Karpas-422 (cell line): ENCODE data around the gene AQP3. TPM values are rescaled to one million over a fixed set of nuclear protein-coding genes. Genes with fewer than 3 reads are reported as not detected.

Experiments
- DNase-seq: peaks from one replicate; pipeline ENCODE4 v3.0.0-alpha.2; 2015
- H2AFZ ChIP-seq: fragments of 200-600 bp; sonication (generic); 2 replicates; pipeline ENCODE4 v1.6.1; 2014; ENCODE audit warnings: antibody characterized with exemption, low read length, mixed read lengths
- H3K27ac ChIP-seq: fragments of 200-600 bp; sonication (generic); 2 replicates; pipeline ENCODE4 v1.5.1; 2014; ENCODE audit warnings: mild to moderate bottlenecking, low read length, moderate library complexity
- H3K27me3 ChIP-seq: fragments of 200-600 bp; sonication (generic); 2 replicates; pipeline ENCODE4 v1.6.1; 2014; ENCODE audit warnings: low read length, mixed read lengths
- H3K36me3 ChIP-seq: fragments of 200-600 bp; sonication (generic); 2 replicates; pipeline ENCODE4 v1.6.1; 2014; ENCODE audit warnings: low read length, mixed read lengths; ENCODE audit not compliant: insufficient read depth
- H3K4me1 ChIP-seq: fragments of 200-600 bp; sonication (generic); 2 replicates; pipeline ENCODE4 v1.6.1; 2014; ENCODE audit warnings: mild to moderate bottlenecking, low read length, mixed read lengths
- H3K4me2 ChIP-seq: fragments of 200-600 bp; sonication (generic); 2 replicates; pipeline ENCODE4 v1.6.1; 2014; ENCODE audit warnings: low read length, low read depth, mild to moderate bottlenecking; ENCODE audit not compliant: poor library complexity, severe bottlenecking
- H3K4me3 ChIP-seq: fragments of 200-600 bp; sonication (generic); 2 replicates; pipeline ENCODE4 v1.5.1; 2014; ENCODE audit warnings: mild to moderate bottlenecking, antibody characterized with exemption, low read length, mixed read lengths
- H3K79me2 ChIP-seq: fragments of 200-600 bp; sonication (generic); 2 replicates; pipeline ENCODE4 v1.6.1; 2014; ENCODE audit warnings: mild to moderate bottlenecking, low read length, mixed read lengths
- H3K9ac ChIP-seq: fragments of 200-600 bp; sonication (generic); 2 replicates; pipeline ENCODE4 v1.6.0; 2014; ENCODE audit warnings: low read length
- H3K9me2 ChIP-seq: fragments of 200-600 bp; sonication (generic), shearing (Covaris generic); replicated peaks from 2 replicates; pipeline ENCODE4 v1.6.0; 2014; ENCODE audit warnings: mild to moderate bottlenecking, low read length, moderate library complexity; ENCODE audit not compliant: insufficient read depth
- H3K9me3 ChIP-seq: fragments of 300-700, 200-600 bp; sonication (generic); 2 replicates; pipeline ENCODE4 v1.6.1; 2014; ENCODE audit warnings: low read length, mixed read lengths
- H4K20me1 ChIP-seq: fragments of 200-600 bp; sonication (generic); 2 replicates; pipeline ENCODE4 v1.6.1; 2014; ENCODE audit warnings: mild to moderate bottlenecking, antibody characterized with exemption, low read length, low read depth; ENCODE audit not compliant: insufficient read depth
- total RNA-seq: library from RNA; depleted of rRNA; stranded (reverse); fragments of >200 nt; shearing (Covaris generic); gene quantifications from 2 replicates; pipeline ENCODE4 v1.2.3, GENCODE V29; 2014; ENCODE audit warnings: low replicate concordance

Gene AQP3
- total RNA-seq, 1 experiment from 2014 or later: not detected

DNA sequence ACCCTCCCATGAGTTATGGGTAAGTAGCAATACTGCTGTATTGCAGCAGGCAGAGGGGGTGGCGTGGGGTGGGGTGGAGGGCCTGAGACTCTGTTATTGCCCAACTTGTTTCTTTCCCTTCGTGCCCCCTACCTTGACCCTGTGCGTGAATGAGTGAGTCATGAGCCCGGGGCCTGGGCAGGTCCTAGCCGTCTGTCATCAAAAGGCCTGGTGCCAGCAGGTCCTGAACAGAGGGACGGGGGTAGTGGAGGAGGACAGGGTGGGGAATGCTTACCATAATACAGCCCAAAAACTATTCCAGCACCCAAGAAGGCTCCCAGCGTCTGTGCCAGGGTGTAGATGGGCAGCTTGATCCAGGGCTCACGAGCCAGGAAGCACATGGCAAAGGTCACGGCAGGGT lies 4.3 kb downstream of the AQP3 start:
- H3K9me3 ChIP-seq: no peaks in the 10 kb centered on the region
- H2AFZ ChIP-seq: no peak overlapping the region
- no peak overlapping the region for H3K9ac ChIP-seq
- no peaks in the 10 kb centered on the region for H3K36me3 ChIP-seq
- H3K4me1 ChIP-seq: peaks cover 2% of the 10 kb centered on the region
- no peak overlapping the region for H3K4me2 ChIP-seq
- no peaks in the 10 kb centered on the region for H3K9me2 ChIP-seq
- H3K27ac ChIP-seq: no peak overlapping the region
- H4K20me1 ChIP-seq: no peaks in the 10 kb centered on the region
- H3K4me3 ChIP-seq: no peak overlapping the region
- no peak for DNase-seq
- no peaks in the 10 kb centered on the region for H3K79me2 ChIP-seq
- no peaks in the 10 kb centered on the region for H3K27me3 ChIP-seq

DNA sequence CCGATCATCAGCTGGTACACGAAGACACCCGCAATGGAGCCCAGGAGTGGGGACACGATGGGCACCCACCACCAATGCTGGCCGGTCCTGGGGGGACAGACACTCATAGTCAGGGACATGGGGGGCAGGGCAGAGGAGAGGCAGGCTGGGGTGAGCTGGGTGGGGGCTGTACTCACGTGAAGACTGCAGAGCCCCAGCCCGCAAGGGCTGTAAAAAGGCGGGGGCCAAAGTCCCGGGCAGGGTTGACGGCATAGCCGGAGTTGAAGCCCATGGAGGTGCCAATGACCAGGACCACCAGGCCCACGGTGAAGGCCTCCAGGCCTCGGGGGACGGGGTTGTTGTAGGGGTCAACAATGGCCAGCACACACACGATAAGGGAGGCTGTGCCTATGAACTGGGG lies 5.3 kb downstream of the AQP3 start:
- Histone ChIP-seq H3K36me3 (no peaks in the 10 kb centered on the region), H3K4me1 (peaks cover 5% of the 10 kb centered on the region), H3K27ac (no peak overlapping the region), H3K9me2 (no peaks in the 10 kb centered on the region), H3K27me3 (no peaks in the 10 kb centered on the region), H3K9me3 (no peaks in the 10 kb centered on the region), H3K4me3 (no peak overlapping the region), H3K9ac (no peak overlapping the region), H4K20me1 (no peaks in the 10 kb centered on the region), H3K4me2 (no peak overlapping the region), H3K79me2 (no peaks in the 10 kb centered on the region), H2AFZ (no peak overlapping the region)
- no peak for DNase-seq

DNA sequence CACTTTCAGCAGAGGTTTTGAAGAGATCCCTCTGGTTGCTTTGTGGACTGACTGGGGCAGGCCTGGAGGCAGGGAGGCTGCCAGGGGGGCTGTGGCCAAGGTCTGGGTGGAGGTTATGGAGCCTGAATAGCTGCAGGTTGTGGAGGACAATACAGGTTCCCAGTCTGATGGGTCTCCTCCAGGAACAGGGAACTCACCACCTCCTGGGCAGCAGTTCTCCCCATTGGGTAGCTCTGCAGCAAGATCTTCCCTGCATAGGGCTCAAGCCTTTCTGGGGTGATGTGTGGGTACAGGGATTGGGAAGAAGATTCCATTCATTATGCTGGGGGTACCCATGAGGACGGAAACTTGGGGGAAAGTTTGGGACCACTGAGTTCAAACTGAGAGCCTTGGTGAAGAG lies 6.8 kb downstream of the AQP3 start:
- Histone ChIP-seq H3K4me2 (no peak overlapping the region), H3K27ac (no peak overlapping the region), H3K4me1 (peaks cover 5% of the 10 kb centered on the region)

GRCh38 chr9:33440204-33440603 lies 7.2 kb downstream of the AQP3 start:
- H4K20me1 ChIP-seq: no peaks in the 10 kb centered on the region
- H3K4me1 ChIP-seq: peaks cover 5% of the 10 kb centered on the region
- no peaks in the 10 kb centered on the region for H3K79me2 ChIP-seq
- H3K9ac ChIP-seq: no peak overlapping the region
- no peaks in the 10 kb centered on the region for H3K9me2 ChIP-seq
- no peaks in the 10 kb centered on the region for H3K36me3 ChIP-seq
- H3K9me3 ChIP-seq: no peaks in the 10 kb centered on the region
- H3K4me2 ChIP-seq: no peak overlapping the region
- H3K27ac ChIP-seq: no peak overlapping the region
- H2AFZ ChIP-seq: no peak overlapping the region
- no peak overlapping the region for H3K4me3 ChIP-seq
- DNase-seq: no peak
- H3K27me3 ChIP-seq: no peaks in the 10 kb centered on the region

More for the DNA sequence above, 6.8 kb downstream of the AQP3 start:
- no peak for DNase-seq
- H4K20me1 ChIP-seq: no peaks in the 10 kb centered on the region
- no peak overlapping the region for H3K9ac ChIP-seq
- no peak overlapping the region for H2AFZ ChIP-seq
- no peak overlapping the region for H3K4me3 ChIP-seq
- no peaks in the 10 kb centered on the region for H3K36me3 ChIP-seq
- no peaks in the 10 kb centered on the region for H3K9me2 ChIP-seq
- H3K27me3 ChIP-seq: no peaks in the 10 kb centered on the region
- H3K9me3 ChIP-seq: no peaks in the 10 kb centered on the region
- no peaks in the 10 kb centered on the region for H3K79me2 ChIP-seq

GRCh38 chr9:33439731-33440130 lies 7.7 kb downstream of the AQP3 start:
- Histone ChIP-seq H3K36me3 (no peaks in the 10 kb centered on the region), H3K9me2 (no peaks in the 10 kb centered on the region), H3K79me2 (no peaks in the 10 kb centered on the region), H3K4me3 (no peak overlapping the region), H3K9me3 (no peaks in the 10 kb centered on the region), H2AFZ (no peak overlapping the region), H3K27me3 (no peaks in the 10 kb centered on the region), H4K20me1 (no peaks in the 10 kb centered on the region), H3K4me1 (peaks cover 5% of the 10 kb centered on the region), H3K27ac (no peak overlapping the region), H3K9ac (no peak overlapping the region), H3K4me2 (no peak overlapping the region)
- no peak for DNase-seq

DNA sequence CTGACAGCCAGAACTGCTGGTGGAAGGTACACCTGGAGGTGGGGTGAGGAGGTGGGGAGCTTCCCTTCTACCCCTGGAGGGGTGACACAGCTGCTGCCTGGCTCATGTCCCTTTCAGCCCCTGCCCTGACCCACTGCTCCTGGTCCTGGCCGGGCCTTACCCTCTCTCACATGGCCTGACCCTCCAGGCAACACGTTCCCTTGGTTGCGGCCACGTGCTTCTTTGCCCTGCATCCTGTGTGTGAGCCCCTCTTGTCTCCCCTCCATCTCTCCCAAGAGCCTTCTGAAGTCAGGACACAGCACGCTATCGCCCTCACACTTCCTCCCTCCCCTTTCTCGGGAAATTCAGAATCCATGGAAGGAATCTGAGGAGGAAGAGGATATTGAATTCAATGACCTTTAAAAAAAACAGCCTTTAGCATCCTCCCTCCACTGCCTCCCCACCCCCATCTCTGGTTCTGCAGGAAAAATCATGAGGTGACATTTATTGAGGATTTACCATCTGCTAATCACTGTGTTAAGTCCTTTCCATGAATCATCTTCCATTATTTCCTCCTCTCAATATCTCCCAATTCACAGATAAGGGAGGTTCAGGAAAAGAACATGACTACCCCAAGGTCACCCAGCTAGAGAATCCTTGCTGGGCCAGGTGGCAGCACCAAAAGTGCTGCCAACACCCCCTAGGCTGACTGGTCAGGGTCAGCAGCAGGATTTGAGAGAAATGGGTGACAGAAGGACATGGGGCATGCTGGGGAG lies 8.3 kb downstream of the AQP3 start:
- no peaks in the 10 kb centered on the region for H3K27me3 ChIP-seq
- H3K4me3 ChIP-seq: no peak overlapping the region
- no peaks in the 10 kb centered on the region for H3K36me3 ChIP-seq
- no peaks in the 10 kb centered on the region for H3K9me2 ChIP-seq
- no peaks in the 10 kb centered on the region for H3K79me2 ChIP-seq
- no peaks in the 10 kb centered on the region for H3K9me3 ChIP-seq
- DNase-seq: no peak
- H2AFZ ChIP-seq: no peak overlapping the region
- H3K4me1 ChIP-seq: peaks cover 5% of the 10 kb centered on the region
- H4K20me1 ChIP-seq: no peaks in the 10 kb centered on the region
- no peak overlapping the region for H3K4me2 ChIP-seq
- H3K9ac ChIP-seq: no peak overlapping the region
- H3K27ac ChIP-seq: no peak overlapping the region

DNA sequence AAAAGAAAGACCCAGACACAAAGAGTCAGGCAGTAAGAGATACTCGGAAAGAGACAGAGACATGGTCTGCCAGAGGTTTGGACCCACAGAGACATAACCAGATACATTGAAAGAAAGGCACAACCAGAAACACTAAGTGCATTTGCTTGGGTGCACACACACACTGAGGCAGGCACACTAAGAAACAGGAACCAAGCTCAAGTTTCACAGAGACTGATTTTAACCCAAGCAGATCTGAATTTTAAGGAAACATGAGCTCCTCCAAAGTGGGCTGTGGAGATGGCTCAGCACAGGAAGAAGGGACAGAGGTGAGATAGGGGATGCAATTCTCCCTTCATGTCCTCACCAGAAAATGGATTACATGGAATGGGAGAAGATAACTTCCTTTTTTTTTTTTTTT lies 9.5 kb downstream of the AQP3 start:
- Histone ChIP-seq H2AFZ (no peak overlapping the region), H3K79me2 (no peaks in the 10 kb centered on the region), H3K4me3 (no peak overlapping the region), H3K9me2 (no peaks in the 10 kb centered on the region), H4K20me1 (no peaks in the 10 kb centered on the region), H3K36me3 (no peaks in the 10 kb centered on the region), H3K4me1 (peaks cover 5% of the 10 kb centered on the region), H3K27ac (no peak overlapping the region), H3K9ac (no peak overlapping the region), H3K27me3 (no peaks in the 10 kb centered on the region), H3K9me3 (no peaks in the 10 kb centered on the region), H3K4me2 (no peak overlapping the region)
- peak; percentile 72 for DNase-seq

DNA sequence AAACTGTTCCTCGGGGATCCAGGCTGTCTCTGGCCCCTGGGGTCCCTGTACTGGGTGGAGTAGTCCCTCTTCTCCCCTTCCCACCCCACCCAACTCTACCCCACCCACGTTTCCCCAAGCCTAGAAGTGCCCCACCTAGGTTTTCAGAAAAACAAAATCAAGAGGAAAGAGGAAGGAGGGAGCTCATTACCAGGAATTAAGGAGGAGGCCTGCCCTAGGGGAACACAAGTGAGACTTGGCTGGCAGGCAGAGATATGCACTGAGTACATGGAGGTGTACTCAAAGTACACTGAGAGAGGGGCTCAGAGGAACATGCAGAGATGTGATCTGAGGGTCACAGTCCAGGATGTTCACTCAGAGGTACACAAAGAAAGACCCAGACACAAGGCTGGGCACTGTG lies 10.2 kb downstream of the AQP3 start:
- peaks cover 5% of the 10 kb centered on the region for H3K4me1 ChIP-seq
- H3K4me2 ChIP-seq: no peak overlapping the region

More for the DNA sequence above, 10.2 kb downstream of the AQP3 start:
- Histone ChIP-seq H3K9ac (no peak overlapping the region), H2AFZ (no peak overlapping the region), H3K36me3 (no peaks in the 10 kb centered on the region), H3K27ac (no peak overlapping the region), H3K4me3 (no peak overlapping the region), H3K9me2 (no peaks in the 10 kb centered on the region), H4K20me1 (no peaks in the 10 kb centered on the region), H3K27me3 (no peaks in the 10 kb centered on the region), H3K9me3 (no peaks in the 10 kb centered on the region), H3K79me2 (no peaks in the 10 kb centered on the region)
- DNase-seq: no peak
